ENCODE measurements around the gene OBSCN. TPM values are rescaled to one million over a fixed set of nuclear protein-coding genes. Genes with fewer than 3 reads are reported as not detected.

OBSCN gene
- total RNA-seq, 1 donor from 2014 or later, result 17.5 TPM

GRCh38 chr1:228176024-228176395, 31.8 kb upstream of the OBSCN start:
- Histone ChIP-seq H3K79me2 (ENCODE audit: insufficient read depth, low read length) (peaks cover 31% of the 10 kb centered on the region), H3K9me3 (ENCODE audit: insufficient read depth, low read depth, low read length) (no peaks in the 10 kb centered on the region), H3K4me1 (ENCODE audit: insufficient read depth, low read length) (no peaks in the 10 kb centered on the region), H3K27ac (ENCODE audit: low read depth, low read length) (no peak overlapping the region), H4K20me1 (ENCODE audit: insufficient read depth, low read length) (peaks cover 25% of the 10 kb centered on the region), H3K27me3 (ENCODE audit: insufficient read depth, low read length) (no peaks in the 10 kb centered on the region), H3K4me3 (ENCODE audit: insufficient read depth, low read depth, low read length) (no peak overlapping the region), H3K36me3 (ENCODE audit: insufficient read depth, low read length) (no peaks in the 10 kb centered on the region), H3K9ac (ENCODE audit: low read length) (no peak overlapping the region), H2AFZ (ENCODE audit: low read depth, low read length) (no peak overlapping the region), H3K4me2 (ENCODE audit: low read length) (no peak overlapping the region)
- FAIRE-seq (no peak), DNase-seq (ENCODE audit: low read depth) (no peak)
- Mint-ChIP-seq H3K4me1 (ENCODE audit: low read depth, unreplicated experiment) (no peaks in the 10 kb centered on the region), H3K27ac (ENCODE audit: unreplicated experiment) (no peak overlapping the region), H3K27me3 (ENCODE audit: low read depth, unreplicated experiment) (no peaks in the 10 kb centered on the region), H3K36me3 (ENCODE audit: low read depth, unreplicated experiment) (peaks cover 8% of the 10 kb centered on the region), H3K4me3 (ENCODE audit: unreplicated experiment) (no peak overlapping the region), H3K9me3 (ENCODE audit: unreplicated experiment) (no peaks in the 10 kb centered on the region)
- TF ChIP-seq CTCF (IDR thresholded peaks at IDR 0.05; ENCODE audit: insufficient read depth, low read depth, low read length) (no peak), EZH2 (IDR thresholded peaks at IDR 0.05; ENCODE audit: insufficient read depth, low read length) (no peak)

- Mint-ChIP-seq H3K27me3 (ENCODE audit: low read depth, unreplicated experiment) (no peaks in the 10 kb centered on the region), H3K4me3 (ENCODE audit: unreplicated experiment) (no peak overlapping the region)
Observed at GRCh38 chr1:228176461-228177182, 31.2 kb upstream of the OBSCN start.

More at GRCh38 chr1:228176461-228177182, 31.2 kb upstream of the OBSCN start:
- H3K79me2 ChIP-seq (ENCODE audit: insufficient read depth, low read length), result peaks cover 27% of the 10 kb centered on the region
- FAIRE-seq, result no peak
- Mint-ChIP-seq H3K27ac (ENCODE audit: unreplicated experiment) (no peak overlapping the region), H3K9me3 (ENCODE audit: unreplicated experiment) (no peaks in the 10 kb centered on the region), H3K36me3 (ENCODE audit: low read depth, unreplicated experiment) (peaks cover 8% of the 10 kb centered on the region), H3K4me1 (ENCODE audit: low read depth, unreplicated experiment) (no peaks in the 10 kb centered on the region)
- no peak overlapping the region for H3K9ac ChIP-seq (ENCODE audit: low read length)
- H2AFZ ChIP-seq (ENCODE audit: low read depth, low read length), result no peak overlapping the region
- no peaks in the 10 kb centered on the region for H3K4me1 ChIP-seq (ENCODE audit: insufficient read depth, low read length)
- H3K4me3 ChIP-seq (ENCODE audit: insufficient read depth, low read depth, low read length), result no peak overlapping the region
- no peaks in the 10 kb centered on the region for H3K27me3 ChIP-seq (ENCODE audit: insufficient read depth, low read length)
- H3K9me3 ChIP-seq (ENCODE audit: insufficient read depth, low read depth, low read length), result no peaks in the 10 kb centered on the region
- no peak overlapping the region for H3K4me2 ChIP-seq (ENCODE audit: low read length)
- no peak overlapping the region for H3K27ac ChIP-seq (ENCODE audit: low read depth, low read length)
- no peaks in the 10 kb centered on the region for H3K36me3 ChIP-seq (ENCODE audit: insufficient read depth, low read length)
- H4K20me1 ChIP-seq (ENCODE audit: insufficient read depth, low read length), result peaks cover 25% of the 10 kb centered on the region
- TF ChIP-seq CTCF (IDR thresholded peaks at IDR 0.05; ENCODE audit: insufficient read depth, low read depth, low read length) (no peak), EZH2 (IDR thresholded peaks at IDR 0.05; ENCODE audit: insufficient read depth, low read length) (no peak)
- DNase-seq (ENCODE audit: low read depth), result no peak
